ENCODE data around the gene LRRC70. TPM values are rescaled to one million over a fixed set of nuclear protein-coding genes. Genes with fewer than 3 reads are reported as not detected.
A peak's percentile ranks its signal among the peaks of the same experiment; 100 is the strongest.

LRRC70 gene
- total and polyA plus RNA-seq, 2 donors from 2014 or later = 3.6 to 4.9 TPM

DNA sequence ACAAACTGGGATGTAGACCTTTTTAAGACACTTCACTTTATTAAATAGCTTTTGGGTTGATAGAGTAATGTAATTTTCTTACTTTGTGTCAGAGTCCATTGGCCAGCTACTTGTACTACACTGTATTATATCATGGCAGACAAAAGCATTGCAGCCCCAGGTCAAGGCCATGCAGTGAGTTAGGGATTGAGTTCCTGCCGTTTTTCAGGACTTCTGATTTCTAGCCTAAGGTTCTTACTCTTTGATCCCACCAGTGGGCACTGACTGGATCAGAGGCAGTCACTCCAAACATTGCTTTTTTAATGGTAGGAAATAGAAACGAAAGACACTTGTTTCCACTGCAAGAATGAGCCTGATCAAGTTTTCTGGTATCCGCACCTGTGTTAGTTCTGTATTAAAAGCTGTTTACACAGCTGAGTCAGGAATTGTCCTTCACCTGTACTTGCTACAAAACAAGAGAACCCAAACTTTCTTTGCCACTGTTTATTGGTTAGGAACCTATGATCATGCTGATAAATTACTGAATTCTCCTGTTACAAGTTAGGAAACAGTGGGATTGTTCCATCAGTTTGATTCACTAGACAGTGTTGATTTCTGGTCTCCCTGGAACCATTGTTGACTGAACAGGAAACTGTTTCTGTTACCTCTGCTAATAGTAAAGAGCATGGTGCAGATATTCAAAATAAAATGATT, 22.1 kb downstream of the LRRC70 start:
- DNase-seq = peak in 2 of 5 donors; percentile 6 to 9

DNA sequence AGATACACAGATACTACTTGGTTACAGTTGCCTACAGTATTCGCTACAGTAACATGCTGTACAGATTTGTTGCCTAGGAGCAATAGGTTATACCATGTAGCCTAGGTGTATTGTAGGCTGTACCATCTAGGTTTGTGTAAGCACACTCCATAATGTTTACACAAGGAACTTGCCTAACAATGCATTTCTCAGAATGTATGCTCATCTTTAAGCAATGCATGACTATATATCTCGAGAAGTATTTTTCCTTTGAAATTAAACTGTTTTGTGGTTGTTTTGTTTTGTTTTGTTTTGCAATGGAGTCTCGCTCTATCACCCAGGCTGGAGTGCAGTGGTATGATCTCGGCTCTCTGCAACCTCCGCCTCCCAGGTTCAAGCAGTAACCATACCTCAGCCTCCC, 25.3 kb downstream of the LRRC70 start:
- FAIRE-seq = no peak
- H3K4me1 ChIP-seq (ENCODE audit: control insufficient read depth in 2 of 3, insufficient read depth in 2 of 3, low read depth in 1 of 3, low read length in 3 of 3) = no peaks in the 10 kb centered on the region
- H3K9me3 ChIP-seq (ENCODE audit: control insufficient read depth in 2 of 3, insufficient read depth in 1 of 3, low read length in 3 of 3) = no peaks in the 10 kb centered on the region
- TF ChIP-seq, protein P1, sequence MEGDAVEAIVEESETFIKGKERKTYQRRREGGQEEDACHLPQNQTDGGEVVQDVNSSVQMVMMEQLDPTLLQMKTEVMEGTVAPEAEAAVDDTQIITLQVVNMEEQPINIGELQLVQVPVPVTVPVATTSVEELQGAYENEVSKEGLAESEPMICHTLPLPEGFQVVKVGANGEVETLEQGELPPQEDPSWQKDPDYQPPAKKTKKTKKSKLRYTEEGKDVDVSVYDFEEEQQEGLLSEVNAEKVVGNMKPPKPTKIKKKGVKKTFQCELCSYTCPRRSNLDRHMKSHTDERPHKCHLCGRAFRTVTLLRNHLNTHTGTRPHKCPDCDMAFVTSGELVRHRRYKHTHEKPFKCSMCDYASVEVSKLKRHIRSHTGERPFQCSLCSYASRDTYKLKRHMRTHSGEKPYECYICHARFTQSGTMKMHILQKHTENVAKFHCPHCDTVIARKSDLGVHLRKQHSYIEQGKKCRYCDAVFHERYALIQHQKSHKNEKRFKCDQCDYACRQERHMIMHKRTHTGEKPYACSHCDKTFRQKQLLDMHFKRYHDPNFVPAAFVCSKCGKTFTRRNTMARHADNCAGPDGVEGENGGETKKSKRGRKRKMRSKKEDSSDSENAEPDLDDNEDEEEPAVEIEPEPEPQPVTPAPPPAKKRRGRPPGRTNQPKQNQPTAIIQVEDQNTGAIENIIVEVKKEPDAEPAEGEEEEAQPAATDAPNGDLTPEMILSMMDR (IDR thresholded peaks at IDR 0.05; ENCODE audit: borderline replicate concordance, extremely low read depth, insufficient read depth) = no peak
- no peaks in the 10 kb centered on the region for H3K36me3 ChIP-seq (ENCODE audit: control insufficient read depth in 2 of 3, insufficient read depth in 3 of 3, low read length in 3 of 3)
- no peak for DNase-seq
- intact Hi-C loops (cut with DNase I) = no loop called here
- no peak overlapping the region for H3K9ac ChIP-seq (ENCODE audit: low read length in 3 of 3)
- no peaks in the 10 kb centered on the region for H3K27me3 ChIP-seq (ENCODE audit: control insufficient read depth, insufficient read depth, low read length)
- H3K4me3 ChIP-seq (ENCODE audit: low read length in 3 of 3) = no peak overlapping the region
- no peak overlapping the region for H3K27ac ChIP-seq (ENCODE audit: low read depth in 2 of 2, low read length in 2 of 2)

More for the DNA sequence above, 22.1 kb downstream of the LRRC70 start:
- Histone ChIP-seq H3K27me3 (ENCODE audit: control insufficient read depth, insufficient read depth, low read length) (no peaks in the 10 kb centered on the region), H3K36me3 (ENCODE audit: control insufficient read depth in 2 of 3, insufficient read depth in 3 of 3, low read length in 3 of 3) (no peaks in the 10 kb centered on the region), H3K9ac (ENCODE audit: low read length in 3 of 3) (no peak overlapping the region), H3K27ac (ENCODE audit: low read depth in 2 of 2, low read length in 2 of 2) (no peak overlapping the region), H3K4me1 (ENCODE audit: control insufficient read depth in 2 of 3, insufficient read depth in 2 of 3, low read depth in 1 of 3, low read length in 3 of 3) (no peaks in the 10 kb centered on the region), H3K9me3 (ENCODE audit: control insufficient read depth in 2 of 3, insufficient read depth in 1 of 3, low read length in 3 of 3) (no peaks in the 10 kb centered on the region), H3K4me3 (ENCODE audit: low read length in 3 of 3) (no peak overlapping the region)
- no peak for FAIRE-seq
- intact Hi-C loops (cut with DNase I) = no loop called here
- TF ChIP-seq, protein P1 (IDR thresholded peaks at IDR 0.05; ENCODE audit: borderline replicate concordance, extremely low read depth, insufficient read depth) = no peak

DNA sequence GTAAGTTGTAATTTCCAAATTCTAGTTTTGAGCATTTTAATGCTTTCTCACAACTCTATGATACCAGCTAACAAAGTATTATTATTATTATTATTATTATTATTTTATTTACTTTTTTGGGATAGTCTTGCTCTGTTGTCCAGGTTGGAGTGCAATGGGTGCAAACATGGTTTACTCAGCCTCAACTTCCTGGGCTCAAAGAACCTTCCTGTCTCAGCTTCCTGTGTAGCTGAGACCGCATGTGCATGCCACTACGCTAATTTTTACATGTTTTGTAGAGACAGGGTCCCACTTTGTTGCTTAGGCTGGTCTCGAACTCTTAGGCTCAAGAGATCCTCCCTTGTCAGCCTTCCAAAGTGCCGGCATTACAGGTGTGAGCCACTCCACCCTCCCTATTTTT, 27.0 kb downstream of the LRRC70 start:
- intact Hi-C loops (cut with DNase I) = no loop called here
- no peak overlapping the region for H3K4me3 ChIP-seq (ENCODE audit: low read length in 3 of 3)
- no peaks in the 10 kb centered on the region for H3K27me3 ChIP-seq (ENCODE audit: control insufficient read depth, insufficient read depth, low read length)
- no peaks in the 10 kb centered on the region for H3K9me3 ChIP-seq (ENCODE audit: control insufficient read depth in 2 of 3, insufficient read depth in 1 of 3, low read length in 3 of 3)
- no peaks in the 10 kb centered on the region for H3K4me1 ChIP-seq (ENCODE audit: control insufficient read depth in 2 of 3, insufficient read depth in 2 of 3, low read depth in 1 of 3, low read length in 3 of 3)
- TF ChIP-seq, protein P1 (IDR thresholded peaks at IDR 0.05; ENCODE audit: borderline replicate concordance, extremely low read depth, insufficient read depth) = no peak
- DNase-seq (no peak), FAIRE-seq (no peak)
- no peaks in the 10 kb centered on the region for H3K36me3 ChIP-seq (ENCODE audit: control insufficient read depth in 2 of 3, insufficient read depth in 3 of 3, low read length in 3 of 3)
- no peak overlapping the region for H3K27ac ChIP-seq (ENCODE audit: low read depth in 2 of 2, low read length in 2 of 2)
- no peak overlapping the region for H3K9ac ChIP-seq (ENCODE audit: low read length in 3 of 3)

DNA sequence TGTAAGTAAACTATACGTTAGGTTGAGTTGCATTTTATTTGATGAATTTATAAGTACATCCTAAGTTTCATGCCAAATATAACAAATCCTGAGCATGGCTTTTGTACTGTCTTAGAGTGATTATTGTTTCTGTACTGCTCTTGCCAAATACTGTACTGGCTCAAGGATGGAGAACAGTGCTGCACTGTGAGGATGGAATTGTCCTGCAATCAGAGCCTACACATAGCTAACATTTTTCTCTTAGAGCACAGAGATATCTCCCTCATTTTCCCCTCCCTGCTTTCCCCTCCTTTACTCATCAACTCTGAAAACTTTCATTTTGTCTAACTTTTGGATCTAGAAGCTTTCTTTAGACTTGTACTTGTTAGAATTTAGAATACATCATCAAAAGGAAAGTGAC, 28.3 kb downstream of the LRRC70 start:
- Histone ChIP-seq H3K27me3 (ENCODE audit: control insufficient read depth, insufficient read depth, low read length) (no peaks in the 10 kb centered on the region), H3K4me1 (ENCODE audit: control insufficient read depth in 2 of 3, insufficient read depth in 2 of 3, low read depth in 1 of 3, low read length in 3 of 3) (no peaks in the 10 kb centered on the region), H3K9me3 (ENCODE audit: control insufficient read depth in 2 of 3, insufficient read depth in 1 of 3, low read length in 3 of 3) (no peaks in the 10 kb centered on the region), H3K9ac (ENCODE audit: low read length in 3 of 3) (no peak overlapping the region), H3K4me3 (ENCODE audit: low read length in 3 of 3) (no peak overlapping the region), H3K36me3 (ENCODE audit: control insufficient read depth in 2 of 3, insufficient read depth in 3 of 3, low read length in 3 of 3) (no peaks in the 10 kb centered on the region), H3K27ac (ENCODE audit: low read depth in 2 of 2, low read length in 2 of 2) (no peak overlapping the region)
- TF ChIP-seq, protein P1 (IDR thresholded peaks at IDR 0.05; ENCODE audit: borderline replicate concordance, extremely low read depth, insufficient read depth) = no peak
- intact Hi-C loops (cut with DNase I) = no loop called here
- FAIRE-seq = no peak
- DNase-seq = no peak
